Measurements from ENCODE around the gene TNFRSF11A.

The TNFRSF11A gene

DNA sequence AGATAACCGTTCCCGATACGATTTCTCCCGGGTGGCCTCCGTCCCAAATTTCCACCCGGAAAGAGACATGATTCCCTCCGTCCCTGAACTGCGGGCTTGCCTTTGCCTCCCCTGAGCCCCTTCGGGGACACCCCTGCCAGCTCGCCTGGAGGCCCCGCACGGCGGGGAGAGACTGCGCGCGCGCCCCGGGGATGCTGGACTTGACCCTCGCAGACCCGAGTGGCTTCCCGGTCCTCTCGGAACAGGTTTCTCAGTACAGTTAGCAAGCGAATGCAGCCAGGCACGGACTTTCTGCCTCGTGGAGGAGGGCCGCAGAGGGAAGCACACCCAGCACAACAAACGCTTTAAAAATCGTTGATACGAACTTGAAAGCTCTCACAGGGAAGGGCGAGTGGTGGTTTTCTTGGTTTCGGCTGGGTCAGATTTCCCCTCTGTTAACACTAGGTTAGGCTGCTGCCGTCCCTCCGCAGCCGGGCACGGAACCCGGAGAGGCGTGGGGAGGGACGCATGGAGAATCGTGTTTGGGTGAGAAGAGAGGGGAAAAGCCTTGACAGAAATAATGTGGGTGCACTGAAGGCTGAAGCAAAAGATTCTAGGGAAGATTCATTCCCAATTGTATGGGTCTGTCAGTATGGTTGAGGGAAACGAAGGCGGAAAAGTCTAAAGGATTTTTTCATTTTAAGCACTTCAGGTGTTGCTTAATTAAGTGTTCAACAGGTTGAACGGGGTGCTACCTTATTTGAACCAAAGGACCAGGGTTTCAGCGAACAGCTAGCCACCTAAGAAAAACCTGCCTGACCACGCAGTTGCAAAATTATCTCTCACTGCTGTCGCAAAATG lies 916 bp downstream of the TNFRSF11A start:
- DNase-seq (ENCODE audit: low read depth), result no peak

DNA sequence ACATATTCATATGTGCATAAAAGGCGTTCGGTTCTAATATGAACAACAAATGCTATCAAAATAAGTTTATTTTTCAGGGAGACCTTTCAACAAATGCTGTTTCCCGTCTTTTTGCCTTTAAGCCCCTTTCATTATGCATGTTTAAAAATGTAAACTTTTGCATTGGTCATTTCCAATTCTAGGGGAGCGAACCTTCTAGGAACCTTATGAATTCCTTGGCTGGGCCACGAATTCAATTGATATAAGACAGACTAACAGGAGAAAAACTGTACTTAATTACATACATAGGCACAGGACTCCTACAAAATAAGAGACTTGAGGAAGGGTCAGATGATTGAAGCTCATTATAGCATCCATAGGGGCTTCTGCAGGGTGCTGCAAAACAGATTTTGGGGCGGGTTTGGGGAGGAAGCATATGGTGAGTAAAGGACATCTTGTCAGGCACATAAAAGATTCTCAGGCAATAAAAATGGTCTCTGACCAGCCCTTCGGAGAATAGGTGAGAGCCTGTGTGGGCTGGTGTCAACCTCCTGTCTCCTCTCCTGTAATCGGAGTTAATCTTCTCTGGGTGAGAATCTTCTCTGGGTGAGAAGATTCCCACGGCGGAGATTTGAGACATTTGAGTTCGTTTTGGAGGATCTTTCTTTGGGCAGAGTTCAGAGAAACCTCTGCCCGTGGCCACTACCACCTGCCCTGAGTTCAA lies 1.7 kb downstream of the TNFRSF11A start:
- no peak for DNase-seq (ENCODE audit: low read depth)

DNA sequence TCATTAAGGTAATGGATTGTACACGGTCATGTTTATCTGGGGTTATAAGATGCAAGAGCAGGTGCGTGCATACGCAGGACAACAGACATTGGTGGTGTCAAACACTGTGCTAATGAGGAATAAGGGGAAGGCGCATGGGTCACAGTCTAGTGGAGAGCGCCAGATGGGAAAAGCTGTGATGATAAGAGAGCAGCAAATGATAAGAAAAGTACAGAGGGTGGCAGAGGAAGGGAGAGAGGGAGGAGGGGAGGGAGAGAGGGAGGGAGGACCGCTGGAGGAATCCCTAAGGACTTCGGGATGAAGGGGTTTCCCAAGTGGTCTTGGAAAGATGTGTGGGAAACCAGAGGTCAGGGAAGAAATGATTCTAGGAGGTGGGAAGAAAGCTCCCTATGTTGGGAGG lies 2.9 kb downstream of the TNFRSF11A start:
- DNase-seq (ENCODE audit: low read depth), result no peak

DNA sequence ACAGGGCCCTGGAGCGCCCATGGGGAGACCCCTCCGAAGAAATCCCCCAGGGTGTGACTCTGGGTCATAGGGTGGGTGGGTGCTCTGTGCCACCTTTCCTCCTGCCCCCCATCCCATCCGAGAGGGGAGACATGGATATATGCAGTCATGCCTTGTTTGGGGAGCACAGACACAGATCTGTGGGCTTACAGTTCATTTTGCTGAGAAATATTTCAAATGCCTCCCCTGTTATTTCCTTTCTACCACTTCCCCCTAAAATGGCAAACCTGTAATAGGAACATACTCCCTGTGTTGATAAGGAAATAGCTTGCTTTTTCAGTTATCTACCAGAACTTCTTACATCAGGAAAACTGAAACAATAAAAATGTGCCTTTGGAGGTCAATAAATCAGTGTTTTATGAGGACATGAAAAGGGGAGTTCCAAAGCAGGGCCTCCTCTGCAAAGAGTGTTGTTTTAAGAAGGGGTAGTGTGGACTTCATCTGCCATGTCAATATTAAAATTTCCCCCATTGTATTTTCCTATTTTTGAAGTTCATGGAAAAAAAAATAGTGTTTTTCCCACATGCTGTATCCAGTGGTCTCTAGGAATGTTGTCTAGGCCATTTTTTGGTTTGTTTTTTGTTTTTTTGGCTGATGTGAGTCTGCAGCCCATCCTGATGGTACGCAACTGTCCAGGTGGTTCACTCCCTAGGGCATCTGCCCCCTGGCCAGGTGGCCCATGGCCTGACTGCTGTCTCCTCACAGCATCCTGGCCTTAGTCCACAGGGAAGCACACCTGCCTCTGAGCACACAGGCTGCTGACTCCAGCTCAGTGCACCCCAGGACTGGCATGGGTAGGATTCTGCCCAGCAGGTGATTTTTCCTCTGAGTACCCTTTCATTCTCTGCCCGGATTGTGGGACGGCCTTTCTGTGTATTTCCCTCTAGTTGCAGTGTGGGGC lies 3.7 kb downstream of the TNFRSF11A start:
- no peak for DNase-seq (ENCODE audit: low read depth)

DNA sequence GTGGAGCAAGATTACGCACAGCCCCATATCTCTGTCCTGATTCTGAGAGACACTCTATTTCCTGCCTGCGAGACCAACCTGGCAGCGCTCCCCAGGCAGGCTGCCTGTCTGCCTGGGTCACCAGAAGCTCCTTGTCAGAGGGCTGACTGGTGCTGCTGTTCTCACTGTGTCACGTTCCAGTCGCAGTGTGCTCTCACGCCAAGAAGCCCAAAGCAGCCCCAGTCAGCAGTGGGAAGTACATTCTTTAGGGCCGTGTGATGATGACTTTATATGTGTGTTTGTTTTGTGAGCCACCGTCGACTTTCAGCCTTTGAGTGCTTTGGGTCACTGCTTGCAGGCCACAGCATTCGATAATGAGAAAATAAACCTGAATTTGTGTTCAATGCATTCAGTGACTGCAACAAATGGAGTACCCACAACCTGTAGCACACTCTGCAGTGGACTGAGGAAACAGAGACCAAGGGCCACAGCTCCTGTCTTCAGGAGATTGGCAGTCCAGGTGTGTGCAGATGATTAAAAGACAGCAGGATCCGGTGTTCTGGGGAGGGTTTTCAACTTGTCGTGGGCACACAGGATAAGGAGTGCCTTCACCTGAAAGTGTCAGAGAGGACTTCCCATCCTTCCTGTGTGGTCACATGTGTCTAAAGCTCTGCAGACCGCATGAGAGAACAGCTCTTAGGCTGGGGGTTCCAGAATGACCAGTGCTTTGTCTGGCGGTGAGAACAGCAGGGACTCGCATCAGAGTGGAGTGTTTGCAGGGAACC lies 4.8 kb downstream of the TNFRSF11A start:
- DNase-seq (ENCODE audit: low read depth), result no peak

DNA sequence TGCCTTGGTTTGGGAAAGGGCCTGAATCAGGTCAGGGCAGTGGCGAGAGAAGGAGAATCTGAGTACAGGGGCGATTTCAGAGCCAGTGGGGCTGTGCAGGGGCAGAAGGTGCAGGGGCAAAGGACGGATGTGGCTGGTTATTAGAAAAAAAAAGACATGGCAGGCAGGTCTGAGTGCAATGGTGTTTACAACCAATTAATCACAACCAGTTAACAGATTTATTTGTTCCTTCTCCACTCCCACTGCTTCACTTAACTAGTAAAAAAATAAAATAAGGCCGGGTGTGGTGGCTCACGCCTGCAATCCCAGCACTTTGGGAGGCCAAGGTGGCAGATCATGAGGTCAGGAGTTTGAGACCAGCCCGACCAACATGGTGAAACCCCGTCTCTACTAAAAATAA lies 5.5 kb downstream of the TNFRSF11A start:
- no peak for DNase-seq (ENCODE audit: low read depth)

DNA sequence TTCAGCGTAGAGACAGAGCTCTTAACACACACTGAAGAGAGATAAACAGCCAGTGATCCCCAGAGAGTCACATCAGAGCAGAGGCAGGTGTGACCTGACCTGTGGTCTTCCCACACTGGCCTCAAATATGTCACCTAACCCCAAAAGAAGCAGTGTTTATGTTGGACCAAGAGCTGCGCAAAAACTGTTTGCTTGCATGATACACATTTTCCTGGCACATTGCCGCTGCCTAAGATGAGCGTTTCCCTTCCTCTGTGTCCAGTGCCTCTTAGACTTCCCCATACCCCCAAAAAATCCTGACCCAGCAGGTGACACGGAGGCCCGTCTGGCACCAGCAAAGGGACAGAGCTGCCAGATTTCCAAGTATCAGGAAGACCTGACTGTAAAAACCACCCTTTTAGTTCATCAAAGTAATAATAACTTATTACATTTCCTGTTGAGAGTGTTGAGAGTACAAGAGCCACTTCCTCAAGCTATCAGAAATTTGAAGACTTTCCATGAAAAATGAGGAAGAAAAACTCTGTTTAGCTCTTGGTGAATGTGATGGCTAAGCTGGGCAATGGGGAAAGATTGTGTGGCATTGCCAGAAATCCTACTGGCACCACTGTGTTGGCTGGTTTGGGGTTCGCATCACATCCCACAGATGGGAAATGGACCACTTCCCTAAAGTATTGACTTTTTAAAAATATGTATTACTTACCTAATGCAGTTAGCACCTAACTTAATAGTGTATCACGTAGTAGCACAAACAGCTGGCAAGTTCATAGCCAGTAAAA lies 6.7 kb downstream of the TNFRSF11A start:
- no peak for DNase-seq (ENCODE audit: low read depth)

DNA sequence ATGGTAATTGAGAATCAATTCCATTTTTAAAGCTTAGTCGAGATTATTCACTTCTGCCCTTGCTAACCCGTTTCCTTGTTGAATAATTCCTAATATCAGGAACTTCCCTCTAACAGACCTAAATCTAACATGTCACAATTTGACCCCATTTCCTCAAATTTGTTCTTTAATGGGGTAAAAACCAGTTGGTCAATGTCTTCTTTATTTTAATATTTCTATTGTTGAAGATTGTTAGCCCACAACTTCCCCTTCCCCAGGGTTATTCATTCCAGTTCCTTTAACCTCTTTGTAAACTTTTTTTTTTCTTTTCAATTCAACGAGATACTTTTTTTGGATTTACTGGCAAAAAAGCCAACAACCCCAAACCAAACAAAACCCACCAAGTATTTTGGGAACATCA lies 7.3 kb downstream of the TNFRSF11A start:
- DNase-seq (ENCODE audit: low read depth), result no peak

DNA sequence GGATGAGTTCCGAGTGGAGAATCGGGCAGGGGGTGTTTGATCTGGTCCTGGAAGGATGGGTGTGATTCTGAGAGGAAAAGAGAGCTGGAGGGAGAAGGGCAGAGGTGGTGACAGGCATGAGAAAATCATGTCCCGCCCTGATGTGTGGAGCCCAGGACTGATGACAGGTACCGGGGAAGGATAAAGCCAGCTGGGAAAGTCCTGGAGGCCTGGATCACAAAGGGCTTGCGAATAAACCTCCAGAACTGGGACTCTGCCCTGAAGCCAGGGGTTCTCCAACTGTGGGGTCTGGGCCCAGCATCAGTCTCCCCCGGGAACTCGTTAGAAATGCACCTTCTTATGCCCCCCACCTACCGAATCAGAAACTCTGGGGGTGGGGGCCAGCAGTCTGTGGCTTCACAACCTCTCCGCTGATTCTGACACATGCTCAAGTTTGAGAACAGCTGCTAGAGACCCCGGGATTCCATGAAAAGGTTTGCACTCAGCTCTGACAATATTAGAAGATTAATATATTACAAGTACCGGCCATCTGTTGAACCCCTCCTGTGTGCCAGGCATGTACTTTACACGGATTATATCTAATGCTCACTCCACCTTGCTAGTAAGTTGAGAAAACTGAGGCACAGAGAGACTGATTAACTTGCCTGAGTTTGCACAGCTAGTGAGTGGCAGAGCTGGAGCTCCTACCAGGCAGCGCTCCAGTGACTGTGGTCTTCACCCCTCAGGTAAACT lies 8.0 kb downstream of the TNFRSF11A start:
- no peak for DNase-seq (ENCODE audit: low read depth)

DNA sequence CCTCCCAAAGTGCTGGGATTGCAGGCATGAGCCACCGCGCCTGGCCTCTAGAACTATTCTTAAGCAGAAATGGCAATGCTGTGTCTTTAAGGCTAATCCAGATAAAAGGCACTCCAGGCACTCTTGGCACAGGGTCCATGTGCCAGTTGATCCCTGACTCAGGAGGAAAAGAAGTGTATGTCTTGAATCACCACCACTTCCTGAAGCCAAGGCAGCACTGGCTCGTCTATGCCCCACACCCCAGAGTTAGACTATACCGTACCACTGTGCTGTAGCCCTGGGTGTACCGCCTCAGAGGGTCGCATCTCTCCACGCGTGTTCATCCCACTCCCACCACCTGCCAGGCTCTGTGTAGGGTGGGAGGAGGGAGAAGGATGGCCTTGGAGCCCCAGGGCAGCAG lies 9.0 kb downstream of the TNFRSF11A start:
- DNase-seq (ENCODE audit: low read depth), result no peak

DNA sequence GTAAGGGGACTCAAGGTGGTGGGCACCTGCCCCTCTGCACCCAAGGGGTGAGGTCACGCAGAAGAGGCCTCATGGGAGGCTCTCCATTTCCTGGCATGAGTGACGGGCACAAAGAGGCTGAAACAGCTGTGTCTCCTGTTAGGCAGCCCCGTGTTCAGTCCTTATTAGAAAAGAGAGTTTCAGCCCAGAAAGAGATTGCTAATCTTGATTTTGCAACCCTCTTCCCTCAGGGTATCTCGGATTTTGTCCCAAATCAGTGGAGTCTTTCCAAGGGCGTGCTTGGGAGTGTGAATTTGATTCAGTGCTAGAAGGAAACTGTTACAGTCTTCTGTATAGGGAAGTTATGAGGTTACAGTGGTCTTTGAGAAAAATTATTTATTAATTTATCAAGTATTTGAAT lies 10.4 kb downstream of the TNFRSF11A start:
- DNase-seq (ENCODE audit: low read depth), result no peak

DNA sequence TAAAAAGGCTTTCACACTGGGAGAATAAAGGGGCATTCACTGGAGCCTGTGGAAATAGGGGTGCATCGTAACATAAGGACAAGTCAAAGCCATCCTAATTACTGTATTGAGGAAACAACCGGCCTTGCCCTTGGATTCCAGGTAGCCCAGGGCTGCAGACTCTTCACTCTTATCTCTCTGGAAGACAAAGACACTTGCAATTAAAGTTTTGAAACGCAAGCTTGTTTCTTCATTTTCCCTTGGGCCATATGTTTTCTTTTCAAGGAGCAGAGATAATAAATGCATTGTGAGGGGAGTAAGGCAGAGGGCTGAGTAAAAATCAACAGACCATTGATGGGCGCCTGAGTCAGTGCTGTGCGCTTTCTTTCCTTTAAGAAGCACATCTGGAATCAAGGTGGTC lies 11.5 kb downstream of the TNFRSF11A start:
- DNase-seq (ENCODE audit: low read depth), result no peak

DNA sequence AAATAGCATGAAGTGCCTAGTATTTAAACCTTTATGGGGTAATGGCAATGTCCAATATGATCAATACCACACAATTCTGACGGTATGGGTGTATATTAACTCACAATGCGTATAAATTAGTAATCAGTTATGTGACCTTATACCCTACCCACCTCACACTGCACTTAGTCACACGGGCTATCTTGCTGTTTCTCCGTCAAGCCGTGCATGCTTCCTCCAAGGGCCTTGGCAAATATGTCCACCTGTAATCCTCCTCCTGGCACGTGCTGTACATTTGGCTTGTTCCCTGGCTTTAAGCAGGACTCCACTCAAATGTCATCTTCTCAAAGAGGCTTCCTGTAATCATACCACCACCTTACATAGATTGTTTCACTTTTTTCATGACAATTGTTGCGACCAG lies 12.2 kb downstream of the TNFRSF11A start:
- no peak for DNase-seq (ENCODE audit: low read depth)

DNA sequence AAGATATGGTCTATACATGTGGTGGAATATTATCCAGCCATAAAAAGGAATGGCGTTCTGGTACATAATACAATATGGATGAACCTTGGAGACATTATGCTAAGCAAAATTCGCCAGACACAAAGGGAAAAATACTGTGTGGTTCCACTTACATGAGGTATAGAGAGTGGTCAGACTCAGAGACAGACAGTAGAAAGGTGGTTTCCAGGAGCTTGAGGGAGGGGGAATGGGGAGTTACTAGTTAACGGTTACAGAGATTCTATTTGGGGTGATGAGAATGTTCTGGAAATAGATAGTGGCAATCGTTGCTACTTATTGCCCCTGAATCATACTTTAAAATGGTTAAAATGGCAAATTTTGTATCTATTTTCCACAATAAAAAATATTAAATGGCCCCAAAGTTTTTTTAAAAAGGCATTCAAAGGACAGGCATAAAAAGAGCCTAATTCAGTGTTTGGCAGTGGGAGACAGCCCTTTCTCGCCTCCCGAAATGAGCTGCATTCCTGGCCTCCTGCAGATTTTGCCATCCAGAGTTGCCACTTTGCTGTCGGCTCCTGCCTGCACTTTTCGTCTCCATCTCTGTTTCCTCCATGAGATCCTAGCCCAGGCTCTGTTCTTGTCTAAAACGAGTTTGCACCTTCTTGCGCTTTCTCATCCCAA lies 13.5 kb downstream of the TNFRSF11A start:
- DNase-seq (ENCODE audit: low read depth), result no peak

DNA sequence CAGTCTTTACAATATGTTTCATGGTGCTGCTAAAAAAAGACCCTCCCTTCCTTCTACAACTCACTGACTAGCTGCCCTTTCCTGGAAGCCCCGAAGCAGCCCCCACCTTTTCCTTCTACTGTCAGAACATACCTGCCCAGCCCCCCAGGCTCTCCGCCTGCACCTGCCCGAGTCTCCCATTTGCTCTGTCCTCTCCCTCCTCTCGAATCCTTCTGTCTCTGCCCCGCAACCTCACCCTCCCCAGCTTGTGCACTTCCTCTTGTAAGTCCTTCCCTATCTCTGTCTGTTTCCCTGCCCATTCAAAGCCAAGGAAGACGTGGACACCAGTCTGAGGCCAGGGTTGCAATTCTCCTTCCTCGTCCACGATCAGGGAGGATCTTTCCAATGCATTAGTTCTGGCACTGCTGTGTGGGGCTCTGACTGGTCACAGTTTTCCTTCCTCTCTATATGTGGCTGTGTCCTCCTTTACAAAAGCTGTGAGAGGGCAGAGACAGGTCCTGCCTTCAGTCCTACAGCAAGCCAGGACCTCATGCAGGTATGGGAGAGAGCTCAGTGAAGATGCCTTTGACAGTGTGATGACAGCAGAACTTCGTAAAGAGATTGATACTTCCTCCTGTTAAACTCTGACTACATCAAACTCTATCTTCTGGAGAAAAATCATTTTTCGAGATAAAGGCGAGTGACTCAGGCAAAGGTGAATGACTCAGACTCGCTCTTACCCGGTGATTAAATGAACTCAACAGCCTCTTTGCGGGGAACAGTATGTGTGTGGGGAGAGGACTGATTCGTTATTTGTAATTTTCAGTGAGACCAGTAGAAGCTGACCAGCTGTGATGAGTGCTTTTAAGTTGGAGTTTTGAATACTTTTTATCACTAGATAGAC lies 14.2 kb downstream of the TNFRSF11A start:
- DNase-seq (ENCODE audit: low read depth), result no peak

DNA sequence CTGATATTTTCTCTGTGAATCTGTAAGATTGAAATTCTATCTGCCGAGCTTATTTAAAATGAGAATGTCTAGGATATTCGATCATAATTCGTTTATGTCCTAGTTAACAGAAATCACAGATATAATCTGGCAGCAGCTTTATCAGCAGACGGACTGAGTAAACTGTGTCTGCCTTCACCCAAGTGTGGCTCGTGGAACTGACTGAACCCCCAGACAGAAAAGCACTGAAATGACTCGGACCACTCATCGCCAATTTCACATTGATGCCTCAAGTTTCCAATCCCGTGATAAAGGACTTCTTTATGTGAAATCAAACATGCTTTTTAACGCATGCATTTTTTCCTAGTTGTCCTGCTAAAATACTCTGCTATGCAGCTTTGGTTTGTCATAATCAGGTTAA lies 15.9 kb downstream of the TNFRSF11A start:
- DNase-seq (ENCODE audit: low read depth), result no peak

DNA sequence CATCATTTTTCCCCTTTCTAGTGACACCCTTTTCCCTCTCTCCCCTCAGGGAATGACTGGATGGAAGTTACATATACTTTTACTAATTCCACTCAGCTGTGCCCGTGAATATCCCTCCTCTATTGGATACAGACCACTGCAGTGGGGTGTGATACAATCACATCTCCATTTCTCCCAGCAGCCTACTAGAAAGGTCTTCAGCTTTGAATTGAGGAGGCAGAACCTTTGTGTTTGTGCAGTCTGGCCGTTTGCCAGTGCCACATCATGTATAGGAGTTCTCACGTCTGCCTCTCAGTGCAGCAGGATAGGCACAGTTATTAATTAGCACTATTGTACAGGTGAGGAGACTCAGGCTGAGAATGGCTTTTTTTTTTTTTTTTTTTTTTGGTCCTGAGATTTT lies 16.4 kb downstream of the TNFRSF11A start:
- DNase-seq (ENCODE audit: low read depth), result no peak

DNA sequence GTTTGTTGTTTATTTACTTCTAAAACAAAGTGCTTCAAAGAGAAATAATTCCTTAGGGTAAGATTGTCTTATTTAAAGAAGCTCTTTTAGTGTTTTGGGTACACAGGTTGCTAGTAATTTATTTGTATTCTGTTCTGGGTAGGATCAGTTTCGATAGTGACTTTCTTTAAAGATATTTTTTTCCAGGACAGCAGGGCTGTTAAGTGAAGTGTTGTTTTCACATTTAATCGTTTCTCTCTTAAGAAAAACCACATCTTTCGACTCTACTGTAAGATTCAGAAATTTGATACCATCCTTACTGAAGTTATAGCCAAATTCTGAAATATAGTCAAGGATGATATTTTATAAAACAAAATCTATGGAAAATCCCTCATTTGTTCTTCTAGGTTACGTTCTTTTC lies 17.8 kb downstream of the TNFRSF11A start:
- DNase-seq (ENCODE audit: low read depth), result no peak

DNA sequence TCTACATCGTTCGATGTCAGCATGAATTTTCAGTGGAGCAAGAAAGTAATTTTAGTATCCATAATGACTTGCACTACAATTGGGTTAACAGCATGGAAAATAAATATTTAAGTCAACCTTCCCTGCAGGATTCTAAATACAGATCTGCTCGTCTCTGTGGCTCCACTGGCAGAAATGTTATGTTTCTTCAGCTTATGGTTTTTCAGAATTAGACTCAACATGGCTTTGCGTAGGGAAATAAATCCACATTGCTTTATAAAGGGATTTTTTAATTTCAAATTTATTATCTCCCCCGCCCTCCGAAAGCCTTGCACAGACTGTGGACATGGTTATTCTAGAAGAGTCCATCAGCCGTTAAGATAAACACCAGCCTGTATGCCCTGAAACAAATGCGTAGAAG lies 18.2 kb downstream of the TNFRSF11A start:
- no peak for DNase-seq (ENCODE audit: low read depth)

All from stimulated activated CD4-positive, alpha-beta T cell treated with anti-CD3 and anti-CD28 coated beads, Interleukin-2, amount 100 ng/mL, for 4 hours (primary cell).